ENCODE data around the gene PAF1.

DNA sequence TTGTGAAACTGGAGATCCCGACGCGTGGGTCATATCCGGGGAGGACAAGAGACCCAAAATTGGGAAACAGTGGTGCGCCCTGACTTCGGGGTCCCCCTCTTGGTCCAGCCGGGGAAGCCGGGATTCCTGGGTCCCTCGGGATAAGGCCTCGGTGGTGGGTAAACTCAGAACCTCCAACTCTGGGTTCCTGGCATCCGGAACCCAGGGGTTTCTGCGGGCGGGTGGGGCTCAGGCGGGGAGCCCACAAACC lies 16.4 kb upstream of the PAF1 start:
- no peak for TF ChIP-seq YY1 (IDR thresholded peaks at IDR 0.05; ENCODE audit: insufficient read depth, insufficient read length)
- no peak for TF ChIP-seq ZNF274 (IDR thresholded peaks at IDR 0.05; ENCODE audit: low read depth, low read length)
